SK-N-SH treated with all-trans-retinoic acid at 6 μM for 48 hours (cell line): Measurements from ENCODE around the gene CLEC4C.

Experiments used
- ATAC-seq: fragments of 200-7000 bp; cut with Tn5 transposase; 3 replicates; pipeline ENCODE4 v1.9.1; 2020; ENCODE audit warnings: mild to moderate bottlenecking, moderate library complexity
- ARNTL ChIP-seq: fragments of 450-650 bp; formaldehyde crosslinking; IDR thresholded peaks from 2 replicates; pipeline ENCODE4 v1.5.0; 2020; ENCODE audit warnings: low read depth, mild to moderate bottlenecking, moderate library complexity, borderline replicate concordance
- BACH2 ChIP-seq: fragments of 250-450 bp; sonication (Bioruptor Pico); IDR thresholded peaks from 2 replicates; pipeline ENCODE4 v1.9.0; 2021; ENCODE audit warnings: mild to moderate bottlenecking, borderline replicate concordance
- CSDC2 ChIP-seq: fragments of 250-450 bp; sonication (Bioruptor Pico); IDR thresholded peaks from 2 replicates; pipeline ENCODE4 v1.5.0; 2020; ENCODE audit warnings: mild to moderate bottlenecking, moderate library complexity
- CSRNP3 ChIP-seq: fragments of 250-450 bp; sonication (Bioruptor Pico); IDR thresholded peaks from 2 replicates; pipeline ENCODE4 v1.5.1; 2021; ENCODE audit warnings: mild to moderate bottlenecking, moderate library complexity
- ESRRG ChIP-seq: fragments of 250-450 bp; sonication (Bioruptor Pico); IDR thresholded peaks from 2 replicates; pipeline ENCODE4 v1.6.1; 2021; ENCODE audit warnings: mild to moderate bottlenecking
- GLIS3 ChIP-seq: fragments of 250-450 bp; sonication (Bioruptor Pico); IDR thresholded peaks from 2 replicates; pipeline ENCODE4 v1.5.0; 2020; ENCODE audit warnings: mild to moderate bottlenecking, moderate library complexity
- OSR1 ChIP-seq: fragments of 250-450 bp; sonication (Bioruptor Pico); IDR thresholded peaks from 2 replicates; pipeline ENCODE4 v1.8.0; 2022; ENCODE audit warnings: moderate library complexity, mild to moderate bottlenecking, inconsistent platforms
- PATZ1 ChIP-seq: fragments of 250-450 bp; sonication (Bioruptor Pico); IDR thresholded peaks from 2 replicates; pipeline ENCODE4 v1.8.0; 2020; ENCODE audit warnings: mild to moderate bottlenecking, moderate library complexity, borderline replicate concordance
- POU6F1 ChIP-seq: fragments of 250-450 bp; sonication (Bioruptor Pico); IDR thresholded peaks from 2 replicates; pipeline ENCODE4 v1.8.0; 2021; ENCODE audit warnings: low read depth, mild to moderate bottlenecking, moderate library complexity, borderline replicate concordance
- PPARA ChIP-seq: fragments of 250-450 bp; sonication (Bioruptor Pico); IDR thresholded peaks from 2 replicates; pipeline ENCODE4 v1.5.0; 2020; ENCODE audit warnings: mild to moderate bottlenecking, borderline replicate concordance
- RARB ChIP-seq: fragments of 250-450 bp; sonication (Bioruptor Pico); IDR thresholded peaks from 2 replicates; pipeline ENCODE4 v1.8.0; 2021; ENCODE audit warnings: mild to moderate bottlenecking, moderate library complexity
- SNAI2 ChIP-seq: fragments of 250-450 bp; sonication (Bioruptor Pico); IDR thresholded peaks from 2 replicates; pipeline ENCODE4 v1.5.0; 2020; ENCODE audit warnings: mild to moderate bottlenecking, moderate library complexity
- TCF4 ChIP-seq: fragments of 250-450 bp; sonication (Bioruptor Pico); IDR thresholded peaks from 2 replicates; pipeline ENCODE4 v1.8.0; 2021; ENCODE audit warnings: mild to moderate bottlenecking, moderate library complexity, borderline replicate concordance
- TOX ChIP-seq: fragments of 250-450 bp; sonication (Bioruptor Pico); IDR thresholded peaks from 2 replicates; pipeline ENCODE4 v1.8.0; 2021; ENCODE audit warnings: mild to moderate bottlenecking, moderate library complexity, borderline replicate concordance
- ZC3H10 ChIP-seq: fragments of 250-450 bp; sonication (Bioruptor Pico); IDR thresholded peaks from 2 replicates; pipeline ENCODE4 v1.5.1; 2021; ENCODE audit warnings: mild to moderate bottlenecking, moderate library complexity
- ZFP3 ChIP-seq: fragments of 250-450 bp; sonication (Bioruptor Pico); IDR thresholded peaks from 2 replicates; pipeline ENCODE4 v1.5.0; 2020; ENCODE audit warnings: mild to moderate bottlenecking, moderate library complexity
- ZFP30 ChIP-seq: fragments of 450-650 bp; formaldehyde crosslinking; IDR thresholded peaks from 2 replicates; pipeline ENCODE4 v1.5.0; 2022; ENCODE audit warnings: mild to moderate bottlenecking, moderate library complexity
- ZNF565 ChIP-seq: fragments of 450-650 bp; formaldehyde crosslinking; conservative IDR thresholded peaks from 2 replicates; pipeline ENCODE4 v1.5.0; 2020; ENCODE audit warnings: low read depth, mild to moderate bottlenecking, moderate library complexity
- ZNF70 ChIP-seq: fragments of 450-650 bp; formaldehyde crosslinking; IDR thresholded peaks from 2 replicates; pipeline ENCODE4 v1.5.0; 2020; ENCODE audit warnings: mild to moderate bottlenecking, moderate library complexity
- ZNF8 ChIP-seq: fragments of 450-650 bp; formaldehyde crosslinking; IDR thresholded peaks from 2 replicates; pipeline ENCODE4 v1.5.0; 2020; ENCODE audit warnings: mild to moderate bottlenecking, moderate library complexity
- TF ChIP-seq, protein P1 (sequence below): fragments of 250-450 bp; sonication (Bioruptor Pico); IDR thresholded peaks from 2 replicates; pipeline ENCODE4 v1.5.1; 2020; ENCODE audit warnings: low read depth, mild to moderate bottlenecking, moderate library complexity

CLEC4C gene

DNA sequence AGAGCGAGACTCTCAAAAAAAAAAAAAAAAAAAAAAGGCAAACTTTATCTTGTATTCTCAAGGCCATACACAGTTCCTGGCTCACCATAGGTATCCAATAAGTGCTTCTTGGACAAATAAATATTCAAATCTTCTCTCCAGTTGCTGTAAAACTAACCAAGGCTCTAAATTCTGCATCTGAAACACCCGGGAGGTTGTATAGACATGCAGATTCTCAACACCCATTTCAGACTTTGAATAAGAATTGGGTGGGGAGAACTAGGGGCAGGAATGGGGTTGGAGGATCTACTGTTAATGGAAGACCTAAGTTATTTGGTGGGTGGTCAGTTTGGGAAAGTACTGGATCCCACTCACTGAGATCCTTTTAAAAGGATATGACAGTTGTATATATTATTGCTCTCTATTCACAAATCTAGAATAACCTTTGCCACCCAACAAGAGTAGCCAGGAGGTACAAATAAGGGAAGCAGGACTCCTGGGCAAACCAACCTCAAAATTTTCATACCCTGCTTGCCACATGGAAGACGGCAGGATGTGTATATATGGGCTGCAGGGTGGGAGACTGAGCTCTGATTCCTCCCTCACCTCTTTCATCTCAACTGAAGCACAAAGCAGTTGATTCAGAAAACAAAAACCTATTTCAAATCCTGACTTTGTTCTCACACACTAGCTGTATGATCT, 52.5 kb downstream of the CLEC4C start:
- no peak for ATAC-seq
- TF ChIP-seq RARB (CRISPR knock-in tag), result no peak
- TF ChIP-seq PATZ1 (CRISPR knock-in tag), result no peak
- no peak for TF ChIP-seq ZNF70
- TF ChIP-seq ZFP3 (CRISPR knock-in tag), result no peak
- no peak for TF ChIP-seq ZC3H10 (CRISPR knock-in tag)
- no peak for TF ChIP-seq POU6F1 (CRISPR knock-in tag)
- TF ChIP-seq ZFP30 (CRISPR knock-in tag), result no peak
- no peak for TF ChIP-seq PPARA (CRISPR knock-in tag)
- TF ChIP-seq SNAI2 (CRISPR knock-in tag), result no peak
- no peak for TF ChIP-seq GLIS3 (CRISPR knock-in tag)
- TF ChIP-seq BACH2 (CRISPR knock-in tag), result no peak
- TF ChIP-seq CSRNP3 (CRISPR knock-in tag), result no peak
- no peak for TF ChIP-seq ESRRG (CRISPR knock-in tag)
- TF ChIP-seq ZNF565 (CRISPR knock-in tag), result no peak
- TF ChIP-seq TCF4 (CRISPR knock-in tag), result no peak
- TF ChIP-seq ZNF8 (CRISPR knock-in tag), result no peak

DNA sequence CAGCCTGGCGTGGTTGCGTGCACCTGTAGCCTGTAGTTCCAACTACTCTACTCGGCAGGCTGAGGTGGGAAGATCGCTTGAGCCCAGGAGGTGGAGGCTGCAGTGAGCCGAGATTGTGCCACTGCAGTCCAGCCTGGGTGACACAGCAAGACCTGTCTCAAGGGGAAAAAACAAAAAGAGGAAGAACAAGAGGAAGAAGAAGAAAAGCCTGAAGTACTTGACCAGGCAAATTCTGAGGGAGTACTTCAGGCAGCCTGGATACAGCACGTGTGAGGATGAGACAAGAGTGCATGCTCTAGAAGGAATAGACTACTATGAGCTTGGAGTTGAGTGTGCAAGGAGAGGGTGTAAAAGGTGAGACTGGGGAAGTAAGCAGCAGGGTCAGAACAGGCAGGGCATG, 53.4 kb downstream of the CLEC4C start:
- TF ChIP-seq ARNTL, result no peak
- no peak for TF ChIP-seq ZFP3 (CRISPR knock-in tag)
- no peak for TF ChIP-seq ZNF70
- TF ChIP-seq BACH2 (CRISPR knock-in tag), result no peak
- TF ChIP-seq ZC3H10 (CRISPR knock-in tag), result no peak
- no peak for TF ChIP-seq TOX (CRISPR knock-in tag)
- TF ChIP-seq OSR1 (CRISPR knock-in tag), result no peak
- no peak for TF ChIP-seq PPARA (CRISPR knock-in tag)
- no peak for TF ChIP-seq CSRNP3 (CRISPR knock-in tag)
- no peak for TF ChIP-seq CSDC2 (CRISPR knock-in tag)
- no peak for TF ChIP-seq SNAI2 (CRISPR knock-in tag)
- no peak for TF ChIP-seq ZNF565 (CRISPR knock-in tag)
- TF ChIP-seq PATZ1 (CRISPR knock-in tag), result no peak
- no peak for ATAC-seq

- ATAC-seq, result no peak
- TF ChIP-seq CSDC2 (CRISPR knock-in tag) (no peak), GLIS3 (CRISPR knock-in tag) (no peak), ARNTL (no peak), ZFP3 (CRISPR knock-in tag) (no peak), ZFP30 (CRISPR knock-in tag) (no peak), PATZ1 (CRISPR knock-in tag) (no peak), ZNF70 (no peak), OSR1 (CRISPR knock-in tag) (no peak), SNAI2 (CRISPR knock-in tag) (no peak), CSRNP3 (CRISPR knock-in tag) (no peak), TOX (CRISPR knock-in tag) (no peak), TCF4 (CRISPR knock-in tag) (no peak)
- TF ChIP-seq, protein P1, sequence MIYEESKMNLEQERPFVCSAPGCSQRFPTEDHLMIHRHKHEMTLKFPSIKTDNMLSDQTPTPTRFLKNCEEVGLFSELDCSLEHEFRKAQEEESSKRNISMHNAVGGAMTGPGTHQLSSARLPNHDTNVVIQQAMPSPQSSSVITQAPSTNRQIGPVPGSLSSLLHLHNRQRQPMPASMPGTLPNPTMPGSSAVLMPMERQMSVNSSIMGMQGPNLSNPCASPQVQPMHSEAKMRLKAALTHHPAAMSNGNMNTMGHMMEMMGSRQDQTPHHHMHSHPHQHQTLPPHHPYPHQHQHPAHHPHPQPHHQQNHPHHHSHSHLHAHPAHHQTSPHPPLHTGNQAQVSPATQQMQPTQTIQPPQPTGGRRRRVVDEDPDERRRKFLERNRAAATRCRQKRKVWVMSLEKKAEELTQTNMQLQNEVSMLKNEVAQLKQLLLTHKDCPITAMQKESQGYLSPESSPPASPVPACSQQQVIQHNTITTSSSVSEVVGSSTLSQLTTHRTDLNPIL, result no peak
Observed at GRCh38 chr12:7681535-7681934, 65.6 kb downstream of the CLEC4C start.
